GM12865 (cell line): ENCODE results near the gene RNF26.

ENCODE experiments used
- DNase-seq: peaks from one replicate; pipeline ENCODE4 v3.0.0; 2010; ENCODE audit warnings: low read depth
- H3K4me3 ChIP-seq: 2 replicates; pipeline ENCODE4 v1.5.1; 2011; ENCODE audit warnings: mild to moderate bottlenecking, low read depth, low read length, control low read depth
- CTCF ChIP-seq: IDR thresholded peaks from 2 replicates; pipeline ENCODE4 v1.5.1; 2011; ENCODE audit warnings: low read length, control low read depth, low read depth, inconsistent platforms; ENCODE audit not compliant: insufficient read depth; ENCODE audit errors: missing control alignments

The RNF26 gene

GRCh38 chr11:119319136-119319699 lies 15.1 kb upstream of the RNF26 start:
- no peak for TF ChIP-seq CTCF
- DNase-seq, result no peak

GRCh38 chr11:119319700-119320239 lies 14.6 kb upstream of the RNF26 start:
- DNase-seq, result no peak
- peak overlapping the region; percentile 56 for H3K4me3 ChIP-seq
- TF ChIP-seq CTCF, result no peak

More at GRCh38 chr11:119319136-119319699, 15.1 kb upstream of the RNF26 start:
- peak overlapping the region; percentile 56 for H3K4me3 ChIP-seq

GRCh38 chr11:119320240-119320775 lies 14.0 kb upstream of the RNF26 start:
- TF ChIP-seq CTCF, result no peak
- DNase-seq, result no peak
- H3K4me3 ChIP-seq, result peak overlapping the region; percentile 56

GRCh38 chr11:119320776-119321524 lies 13.4 kb upstream of the RNF26 start:
- peak overlapping the region; percentile 56 for H3K4me3 ChIP-seq
- no peak for TF ChIP-seq CTCF
- DNase-seq, result peak; percentile 92

- DNase-seq, result no peak
- no peak for TF ChIP-seq CTCF
- peak overlapping the region; percentile 56 for H3K4me3 ChIP-seq
Measured at GRCh38 chr11:119322360-119322739, 12.0 kb upstream of the RNF26 start.

- no peak for TF ChIP-seq CTCF
- no peak overlapping the region for H3K4me3 ChIP-seq
- DNase-seq, result no peak
Measured at GRCh38 chr11:119322921-119323531, 11.3 kb upstream of the RNF26 start.
